GM18526 (cell line): Measurements from ENCODE around the gene SLC38A1.

Experiments
- POLR2A ChIP-seq: IDR thresholded peaks from 3 replicates; pipeline ENCODE4 v1.6.1; 2011; ENCODE audit not compliant: insufficient read length; ENCODE audit errors: extremely low read depth

Gene SLC38A1

DNA sequence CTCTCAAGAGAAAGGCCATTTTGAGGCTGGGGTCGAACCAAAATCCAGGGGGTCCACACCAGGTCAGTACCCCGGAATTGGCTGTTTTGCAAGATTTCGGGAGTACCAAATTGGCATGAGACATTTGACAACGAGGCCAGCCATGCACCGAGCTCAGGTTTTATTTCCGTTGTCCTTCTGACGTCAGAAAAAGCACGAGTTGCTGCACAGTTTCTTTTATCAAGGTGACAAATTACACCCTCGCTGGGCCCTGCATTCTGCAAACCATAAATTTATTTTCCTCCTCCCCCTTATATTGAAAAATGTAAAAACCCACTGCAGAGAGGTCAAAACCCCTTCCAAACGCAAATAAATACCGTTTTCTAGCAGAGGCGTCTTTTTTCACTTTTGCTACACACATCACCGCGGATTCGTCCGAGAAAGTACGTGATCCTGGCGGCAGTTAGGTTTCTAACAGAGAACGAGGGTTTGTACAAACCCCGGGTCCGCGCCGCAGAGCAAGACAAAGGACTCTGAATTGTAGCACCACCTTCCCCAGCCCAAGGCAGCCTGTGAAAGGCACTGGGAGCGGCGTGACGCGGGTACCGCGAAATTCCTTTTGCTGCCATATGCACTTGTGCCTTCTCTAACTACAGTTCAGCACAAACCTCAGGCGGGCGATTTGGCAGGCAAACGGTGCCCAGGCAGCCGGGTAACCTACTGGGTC lies 1.8 kb downstream of the SLC38A1 start:
- peak; percentile 19 for TF ChIP-seq POLR2A

- TF ChIP-seq POLR2A: no peak
Measured at GRCh38 chr12:46266382-46266791, 2.5 kb downstream of the SLC38A1 start.

DNA sequence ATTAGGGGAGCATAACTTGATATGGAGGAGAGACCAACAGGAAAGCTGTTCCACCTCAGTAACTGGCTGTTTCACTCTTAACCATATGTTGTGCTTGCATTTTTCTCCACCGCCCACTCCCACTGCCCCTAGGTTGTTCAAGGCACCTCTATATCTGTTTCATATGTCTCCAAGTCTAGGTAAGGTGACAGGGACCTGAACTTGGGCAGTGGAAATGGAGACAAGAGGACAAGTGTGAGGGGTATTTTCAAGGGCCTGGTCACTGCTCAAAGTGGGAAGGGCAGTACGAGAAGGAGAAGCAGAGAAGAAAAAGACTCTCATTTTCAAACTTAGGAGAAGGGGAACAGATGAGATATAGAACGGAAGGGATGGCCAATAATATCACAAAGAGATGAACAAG lies 3.1 kb downstream of the SLC38A1 start:
- TF ChIP-seq POLR2A: no peak

DNA sequence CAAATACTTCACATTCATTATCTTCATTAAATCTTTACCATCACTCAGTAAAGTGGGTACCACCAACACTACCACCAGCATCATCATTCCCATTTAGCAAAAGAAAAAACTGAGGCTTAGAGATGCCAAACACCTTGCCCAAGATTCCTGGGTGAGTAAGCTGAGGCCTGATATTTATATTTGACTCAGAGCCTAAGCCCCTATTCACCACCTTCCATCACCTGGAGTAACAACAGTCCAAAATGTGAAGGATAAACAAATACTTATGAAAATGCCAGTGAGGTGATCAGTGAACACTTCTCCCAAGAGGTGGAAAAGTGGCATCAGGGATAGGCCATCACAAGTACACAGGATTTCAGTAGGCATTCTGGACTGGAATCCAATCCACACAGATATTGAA lies 3.7 kb downstream of the SLC38A1 start:
- no peak for TF ChIP-seq POLR2A

GRCh38 chr12:46264057-46264456 lies 4.8 kb downstream of the SLC38A1 start:
- TF ChIP-seq POLR2A: no peak

- TF ChIP-seq POLR2A: no peak
Measured at GRCh38 chr12:46263140-46264016, 5.5 kb downstream of the SLC38A1 start.

- no peak for TF ChIP-seq POLR2A
Measured at GRCh38 chr12:46261646-46262045, 7.2 kb downstream of the SLC38A1 start.

DNA sequence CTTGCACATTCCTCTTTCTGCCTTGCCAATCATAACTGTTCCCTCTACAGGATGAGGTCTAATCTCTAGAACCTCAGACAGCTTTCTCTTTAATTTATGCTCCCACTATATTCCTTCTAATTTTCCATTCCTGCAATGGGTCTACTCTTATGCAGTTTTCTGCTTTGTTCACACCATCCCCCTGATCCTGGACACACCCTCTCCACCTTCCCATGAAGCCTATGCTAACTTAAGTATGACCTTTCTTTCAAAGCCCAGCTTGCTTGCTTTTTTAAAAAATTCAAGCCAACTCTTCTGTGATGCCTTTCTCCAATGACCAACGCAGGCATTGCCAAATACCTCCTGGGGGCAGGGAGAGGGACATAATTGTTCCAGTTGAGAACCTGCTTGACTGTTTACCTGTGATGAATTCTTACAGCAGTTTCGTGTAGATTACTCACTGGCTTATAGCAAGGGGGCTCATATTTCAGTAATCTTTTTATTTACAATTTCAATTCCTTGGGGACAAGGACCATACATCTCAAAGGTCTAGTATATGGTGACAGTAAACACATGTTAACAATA lies 7.8 kb downstream of the SLC38A1 start:
- TF ChIP-seq POLR2A: no peak

GRCh38 chr12:46260124-46260912 lies 8.5 kb downstream of the SLC38A1 start:
- TF ChIP-seq POLR2A: no peak

GRCh38 chr12:46259713-46260112 lies 9.1 kb downstream of the SLC38A1 start:
- no peak for TF ChIP-seq POLR2A

- no peak for TF ChIP-seq POLR2A
Measured at GRCh38 chr12:46259071-46259470, 9.8 kb downstream of the SLC38A1 start.

DNA sequence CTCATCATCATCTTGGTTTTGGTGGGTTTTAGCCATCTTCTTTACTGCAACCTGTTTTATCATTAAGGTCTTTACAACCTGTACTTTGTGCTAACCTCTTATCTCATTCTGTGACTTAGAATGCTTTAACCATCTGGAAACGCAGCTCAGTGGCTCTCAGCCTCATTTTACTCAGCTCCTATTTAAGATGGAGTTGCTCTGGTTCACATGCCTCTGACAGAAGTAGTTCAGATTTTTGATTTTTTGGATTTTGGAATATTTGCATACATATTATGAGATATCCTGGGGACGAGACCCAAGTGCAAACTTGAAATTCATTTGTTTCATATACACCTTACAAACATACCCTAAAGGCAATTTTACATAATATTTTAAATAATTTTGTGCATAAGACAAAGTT lies 10.7 kb downstream of the SLC38A1 start:
- no peak for TF ChIP-seq POLR2A

DNA sequence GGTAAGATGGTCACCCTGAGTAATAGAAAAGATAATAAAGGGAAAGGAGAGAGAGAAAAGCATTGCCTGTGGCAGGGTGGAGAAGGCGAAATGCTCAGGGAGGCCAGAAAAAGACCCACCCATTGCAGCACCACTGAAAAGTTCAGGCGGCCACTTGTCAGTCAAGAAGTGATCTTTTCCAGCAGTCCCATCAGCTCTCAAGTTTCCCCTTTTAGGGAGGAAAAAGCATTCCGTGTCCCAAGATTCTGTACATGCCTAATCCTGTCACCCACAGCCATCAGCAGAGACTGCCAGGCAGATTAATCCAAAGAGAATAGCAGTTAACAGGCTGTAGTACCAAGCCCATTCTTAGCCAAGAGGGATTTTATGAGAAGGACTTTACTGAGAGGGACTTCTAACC lies 11.9 kb downstream of the SLC38A1 start:
- TF ChIP-seq POLR2A: no peak

- TF ChIP-seq POLR2A: no peak
Measured at GRCh38 chr12:46253544-46254162, 15.2 kb downstream of the SLC38A1 start.
